OCI-M2 (cell line): Measurements from ENCODE around the gene AATK.
A peak's percentile ranks its signal among the peaks of the same experiment; 100 is the strongest.

Experiments
- DNase-seq: peaks from one replicate; lab custom pipeline; 2025; ENCODE audit not compliant: unreplicated experiment; lab: John Stamatoyannopoulos, UW

Gene AATK

DNA sequence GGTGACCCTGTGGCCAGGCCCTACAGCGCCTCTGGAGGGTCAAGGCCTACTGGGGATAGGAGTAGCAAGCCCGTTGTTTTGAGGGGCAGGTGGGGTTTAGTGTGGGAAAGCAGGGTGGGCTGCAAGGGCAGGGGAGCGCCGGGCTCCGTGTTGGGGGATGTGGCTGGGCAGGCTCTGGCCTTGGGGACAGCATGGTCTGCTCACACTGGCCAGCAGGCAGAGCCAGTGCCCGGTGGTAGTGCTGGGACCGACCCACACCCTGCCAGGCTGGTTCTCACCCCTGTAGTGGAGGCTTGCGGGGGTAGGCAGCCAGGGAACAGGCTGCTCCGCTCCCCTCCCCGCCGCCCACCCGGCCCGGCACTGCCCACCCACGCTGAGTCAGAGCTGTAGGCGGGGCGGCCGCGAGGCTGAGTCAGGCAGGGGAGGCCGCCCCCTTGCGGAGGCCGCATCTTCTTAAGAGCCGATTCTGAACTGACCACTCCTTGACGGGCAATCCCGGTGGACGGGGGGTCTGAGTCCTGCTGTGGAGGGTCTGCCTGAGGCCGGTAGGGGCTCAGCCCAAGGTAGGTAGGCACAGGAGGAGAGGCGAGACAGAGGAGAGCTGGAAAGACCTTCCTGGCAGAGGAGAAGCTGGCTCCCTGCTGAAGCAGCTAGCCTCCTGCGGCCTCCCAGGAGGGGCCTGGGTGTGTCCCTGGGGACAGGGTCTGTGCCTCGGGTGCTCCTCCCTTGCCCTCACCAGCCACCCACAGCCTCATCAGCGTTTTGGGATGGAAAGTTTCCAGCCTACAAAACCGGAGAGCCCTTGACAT is 68.7 kb downstream of the AATK start:
- DNase-seq: peak; percentile 8

DNA sequence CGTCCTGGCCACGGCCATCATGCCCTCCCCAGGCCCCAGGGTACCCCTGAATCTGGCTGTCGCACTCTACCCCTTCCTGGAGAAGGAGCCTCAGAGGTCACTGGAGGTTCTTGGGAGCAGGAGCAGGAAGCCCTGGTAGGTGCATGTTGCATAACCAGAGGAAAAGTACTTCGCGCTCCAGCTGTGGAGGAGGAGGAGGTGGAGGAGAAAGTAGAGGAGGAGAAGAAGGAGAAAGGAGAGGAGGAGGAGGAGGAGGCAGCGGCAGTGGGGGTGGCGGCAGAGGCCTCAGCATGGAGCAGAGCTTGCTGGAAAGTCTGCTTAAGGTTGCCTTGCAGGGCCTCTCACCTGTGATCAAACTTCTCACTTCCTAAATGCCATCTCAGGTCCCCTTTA is 69.3 kb downstream of the AATK start:
- no peak for DNase-seq

DNA sequence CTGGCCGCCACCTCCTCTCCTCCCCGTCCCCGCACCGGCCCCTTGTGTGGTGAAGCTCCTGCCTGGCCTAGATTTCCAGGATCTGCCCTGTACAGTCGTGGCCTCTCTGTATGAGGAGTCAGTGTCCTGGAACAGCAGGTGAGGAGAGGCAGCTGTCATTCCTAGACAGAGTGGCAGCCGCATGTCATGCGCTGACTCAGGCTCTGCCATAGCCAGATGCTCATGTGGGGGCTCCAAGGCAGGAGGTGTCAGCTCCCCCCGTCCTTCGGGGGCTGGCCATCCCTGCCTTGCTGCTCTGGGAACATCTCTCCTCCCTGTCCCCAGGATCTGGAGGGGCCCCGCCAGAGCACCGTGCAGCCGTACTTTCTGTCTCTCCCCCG is 70.6 kb downstream of the AATK start:
- DNase-seq: no peak

DNA sequence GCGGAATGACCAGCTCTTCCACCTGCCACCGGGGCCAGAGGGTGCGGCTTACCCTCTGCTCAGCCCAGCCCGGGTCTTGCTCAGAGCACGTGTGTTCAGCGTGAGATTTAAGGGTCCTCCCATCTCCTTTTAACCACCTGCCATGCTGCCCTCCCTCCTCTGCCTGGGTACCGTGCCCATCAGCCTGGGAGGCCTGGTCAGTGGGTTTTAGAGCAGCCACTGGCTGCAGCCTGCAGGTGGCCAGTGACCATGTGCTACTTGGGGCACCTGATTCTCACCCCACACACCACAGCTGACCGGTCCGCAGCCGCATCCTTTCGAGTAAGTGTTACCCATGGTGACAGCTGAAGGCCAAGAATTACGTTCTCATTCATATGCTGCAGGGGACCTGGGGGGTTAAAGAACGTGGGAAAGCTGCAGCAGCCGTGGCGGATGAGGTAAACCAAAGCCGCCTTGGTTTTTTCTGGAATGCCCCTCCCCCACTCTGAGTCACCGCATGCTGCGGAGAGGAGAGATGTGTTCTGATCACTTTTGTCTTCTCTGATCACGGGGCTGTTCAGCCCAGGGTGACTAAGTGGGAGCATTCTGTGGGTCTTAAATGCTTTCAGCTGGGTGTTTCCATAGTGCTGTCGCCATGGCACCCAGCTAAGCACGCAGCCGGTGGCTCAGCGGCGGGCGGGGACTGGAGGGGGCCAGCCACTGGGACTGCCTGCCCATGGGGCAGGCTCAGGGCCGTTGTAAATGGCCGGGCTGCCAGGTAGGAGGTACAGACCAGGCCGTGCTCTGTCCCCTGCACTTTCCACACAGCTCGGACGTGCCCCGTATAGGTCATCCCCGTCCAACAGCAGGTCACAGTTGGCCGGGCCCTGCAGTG is 71.3 kb downstream of the AATK start:
- no peak for DNase-seq

DNA sequence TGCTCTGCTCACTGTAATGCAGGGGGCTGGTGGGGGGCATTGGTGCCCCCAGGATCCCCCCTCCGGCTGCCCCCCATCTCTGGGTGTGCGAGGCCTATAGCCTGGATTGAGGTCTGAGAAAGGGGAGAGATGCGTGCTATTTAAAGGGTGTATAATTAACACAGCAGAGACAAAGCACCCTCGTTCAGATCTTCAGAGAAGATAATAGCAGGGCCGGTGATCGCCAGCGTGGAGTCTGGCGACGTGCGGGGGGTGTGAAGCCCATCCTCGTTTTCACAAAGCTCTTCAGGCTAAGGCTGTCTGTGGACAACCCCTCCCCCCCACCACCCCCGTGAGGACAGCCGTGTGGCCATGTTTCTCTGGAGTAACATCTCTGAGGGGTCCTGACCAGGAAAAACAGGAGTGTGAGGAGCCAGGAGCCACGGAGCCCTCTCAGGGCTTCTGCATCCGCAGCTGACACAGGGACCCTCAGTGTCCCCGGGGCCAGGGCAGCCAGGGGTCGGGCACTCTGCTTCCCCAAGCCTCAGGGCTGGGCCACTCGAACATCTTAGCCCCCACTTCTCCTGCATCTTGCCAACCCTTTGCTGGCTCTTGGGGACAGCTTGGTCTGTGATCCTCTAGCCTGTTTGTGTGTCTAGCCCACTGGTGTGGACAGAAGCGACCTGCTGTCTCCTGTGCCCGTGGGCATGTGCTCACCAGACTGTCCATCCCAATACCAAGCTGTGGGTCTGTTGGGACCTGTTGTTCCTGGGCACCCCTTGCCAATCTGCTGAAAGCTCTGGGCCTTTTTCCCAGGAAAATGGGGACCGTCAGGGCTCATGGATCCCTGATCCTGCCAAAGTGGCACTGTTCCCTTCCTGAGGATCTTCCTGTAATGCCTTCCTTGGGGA is 72.2 kb downstream of the AATK start:
- DNase-seq: no peak

DNA sequence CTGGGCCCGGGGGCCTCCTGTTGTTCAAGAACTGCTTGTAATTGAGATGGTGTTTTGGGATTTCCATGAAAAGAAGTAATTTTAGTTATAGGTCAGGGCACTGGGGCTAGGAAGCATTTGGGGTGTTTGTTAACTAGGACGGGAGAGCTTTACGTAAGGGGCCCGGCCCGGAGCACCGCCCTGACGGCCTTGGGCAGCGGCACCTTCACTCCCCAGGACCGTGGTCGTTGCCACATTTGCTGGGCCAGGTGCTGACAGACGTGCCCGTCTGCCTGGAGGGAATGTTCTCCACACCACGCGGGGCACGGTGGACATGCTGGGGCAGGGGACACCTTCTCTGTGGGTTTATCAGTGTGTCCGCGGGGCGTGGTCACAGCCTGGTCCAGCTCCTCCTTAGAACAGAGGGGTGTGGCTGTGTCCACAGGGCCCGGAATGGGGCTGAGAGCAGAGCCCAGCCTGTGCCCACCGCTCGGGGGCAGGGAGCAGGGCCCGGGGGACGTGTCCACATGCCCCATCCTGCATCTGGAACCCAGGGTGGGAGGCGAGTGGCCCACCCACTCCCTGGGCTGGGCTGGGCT is 73.4 kb downstream of the AATK start:
- DNase-seq: no peak

DNA sequence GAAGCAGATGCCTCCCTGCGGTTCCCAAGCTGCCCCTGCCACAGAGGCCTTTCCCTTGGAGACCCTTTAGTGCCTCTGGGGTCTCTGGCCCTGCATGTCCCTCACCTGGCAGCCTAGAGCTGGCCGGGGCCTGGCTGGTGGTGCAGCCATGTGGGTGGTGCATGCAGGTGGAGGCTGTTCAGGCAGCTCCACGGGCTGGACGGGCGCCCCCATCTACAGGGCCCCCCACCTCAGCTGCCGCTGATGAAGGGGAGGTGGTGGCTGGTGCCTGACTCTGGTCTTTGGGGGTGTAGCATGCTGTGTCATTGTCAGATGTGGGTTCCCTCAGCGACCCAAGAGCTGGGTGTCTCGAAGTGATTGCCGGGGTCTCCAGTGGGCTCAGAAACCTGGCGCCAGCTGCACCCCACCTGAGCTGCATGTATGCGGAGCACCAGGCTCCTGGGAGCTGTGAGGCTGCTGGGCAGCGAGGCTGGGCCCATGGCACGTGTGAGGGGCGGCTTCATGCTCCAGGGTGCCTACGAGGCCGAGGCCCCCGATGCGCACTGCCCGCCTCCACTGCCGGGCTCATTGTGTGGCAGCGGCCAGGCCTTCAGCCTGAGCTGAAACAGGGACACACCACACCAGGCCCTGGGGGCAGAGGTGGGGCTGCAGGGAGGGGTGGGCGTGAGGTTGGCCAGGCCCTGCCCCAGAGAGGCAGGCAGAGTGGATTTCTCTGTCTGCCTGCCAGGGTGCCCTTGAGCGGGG is 74.1 kb downstream of the AATK start:
- DNase-seq: no peak

DNA sequence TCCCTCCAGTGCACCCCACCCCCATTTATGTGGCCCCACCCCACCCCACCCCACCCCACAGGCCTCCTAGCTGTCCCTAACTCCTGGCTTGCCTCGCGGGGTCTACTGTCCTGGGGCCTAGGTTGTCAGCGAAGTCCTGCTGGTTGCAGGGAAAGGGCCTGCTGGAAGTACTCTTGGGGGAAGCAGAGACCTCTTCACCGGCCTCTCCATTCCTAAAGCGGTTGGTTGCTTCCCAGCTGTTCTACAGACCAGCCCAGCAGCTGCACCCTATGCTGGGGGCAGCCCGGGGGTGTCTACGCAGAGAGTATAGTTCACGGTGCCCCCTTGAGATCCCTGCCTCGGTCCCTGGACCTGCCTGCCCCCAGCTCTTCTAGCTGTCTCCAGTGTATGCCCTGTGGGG is 74.9 kb downstream of the AATK start:
- no peak for DNase-seq

DNA sequence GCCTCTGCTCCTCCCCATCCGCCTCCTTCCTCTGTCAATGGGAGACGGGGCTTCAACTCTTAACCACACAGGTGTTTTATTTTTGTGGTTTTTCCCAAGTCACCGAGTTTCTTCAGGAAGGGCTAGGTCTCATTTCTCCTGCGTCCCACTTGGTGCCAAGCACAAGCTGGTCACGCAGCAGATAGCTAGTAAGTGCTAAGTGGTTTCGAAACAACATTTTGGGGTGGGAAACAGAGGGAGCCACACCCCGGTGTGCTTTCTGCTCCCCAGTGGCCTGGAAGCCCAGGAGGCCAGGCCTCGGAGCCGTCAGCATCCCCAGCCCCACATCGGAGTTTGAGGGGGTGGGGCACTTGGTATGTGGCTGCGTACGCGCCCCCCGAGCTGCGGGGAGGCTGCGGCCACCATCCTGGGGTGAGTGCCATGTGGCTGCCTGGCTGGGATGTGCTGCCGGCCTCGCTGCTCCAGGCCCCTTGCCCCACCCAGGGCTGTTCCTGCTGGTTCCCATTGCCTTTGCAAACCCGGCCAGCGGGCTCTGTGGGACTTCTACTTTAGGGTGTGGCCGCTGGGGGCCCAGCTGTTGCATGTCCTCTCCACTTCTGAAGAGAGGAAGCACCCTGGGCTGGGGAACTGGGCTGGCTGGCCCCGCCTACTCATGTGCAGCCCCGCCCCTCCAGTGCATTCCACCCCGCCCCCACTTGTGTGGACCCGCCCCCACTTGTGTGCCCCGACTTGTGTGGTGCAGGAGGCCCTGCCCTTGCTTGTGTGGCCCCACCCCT is 75.5 kb downstream of the AATK start:
- DNase-seq: no peak

DNA sequence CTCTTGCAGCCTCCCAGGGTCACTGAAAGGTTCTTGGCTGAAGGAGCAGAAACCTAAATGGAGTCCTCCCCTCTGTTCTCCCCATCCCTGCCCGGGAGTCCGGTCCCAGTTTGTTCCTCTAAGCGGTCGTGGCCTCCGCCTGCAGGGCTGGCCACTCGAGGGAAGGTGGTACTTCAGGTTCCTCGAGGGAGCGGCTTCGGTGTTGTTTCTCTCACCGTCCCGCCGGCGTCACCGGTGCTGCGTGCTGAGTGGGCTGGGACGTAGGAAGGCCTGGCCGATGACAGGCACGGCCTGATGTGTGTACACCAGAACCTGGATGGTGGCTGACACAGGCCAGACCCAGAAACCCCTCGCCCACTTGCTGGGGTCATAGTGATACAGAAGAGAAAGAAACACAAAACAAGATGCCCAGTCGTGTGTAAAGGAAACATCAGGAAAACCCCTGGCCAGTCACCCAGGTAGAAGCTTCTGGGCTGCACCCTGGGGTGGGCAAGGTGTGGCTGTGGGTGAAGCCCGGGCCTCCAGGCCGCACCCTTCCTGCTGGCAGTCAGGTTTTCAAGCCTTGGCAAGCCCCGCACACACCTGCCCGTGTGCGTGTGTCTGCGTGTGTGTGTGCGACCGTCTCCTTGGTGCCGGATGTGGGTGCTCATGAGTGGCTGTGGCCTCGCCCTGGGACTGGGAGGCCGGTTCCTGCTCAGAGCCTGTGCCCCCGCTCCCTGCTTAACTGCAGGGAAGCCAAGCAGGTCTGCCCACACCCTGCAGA is 79.1 kb downstream of the AATK start:
- no peak for DNase-seq

DNA sequence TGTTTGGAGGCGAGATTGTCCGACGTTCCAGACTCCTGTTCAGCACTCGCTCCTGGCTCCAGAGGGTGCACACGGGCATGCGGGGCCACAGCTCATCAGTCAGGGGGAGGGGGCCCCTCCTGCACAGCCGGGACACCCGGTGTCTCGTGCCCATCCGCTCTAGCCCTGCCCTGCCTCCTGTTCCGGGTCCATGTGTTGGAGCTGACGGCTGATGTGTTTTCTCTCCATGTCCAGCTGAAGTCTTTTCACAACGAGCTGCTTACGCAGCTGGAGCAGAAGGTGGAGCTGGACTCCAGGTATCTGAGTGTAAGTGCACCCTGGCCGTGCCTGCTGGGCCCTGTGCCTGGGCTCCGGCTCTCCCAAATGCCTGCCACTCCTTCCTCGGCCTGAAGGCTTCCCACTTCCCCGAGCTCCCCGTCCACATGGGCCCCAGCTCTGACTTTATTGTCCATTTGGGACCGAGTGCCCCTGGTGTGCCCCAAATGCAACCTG is 80.6 kb downstream of the AATK start:
- DNase-seq: no peak

DNA sequence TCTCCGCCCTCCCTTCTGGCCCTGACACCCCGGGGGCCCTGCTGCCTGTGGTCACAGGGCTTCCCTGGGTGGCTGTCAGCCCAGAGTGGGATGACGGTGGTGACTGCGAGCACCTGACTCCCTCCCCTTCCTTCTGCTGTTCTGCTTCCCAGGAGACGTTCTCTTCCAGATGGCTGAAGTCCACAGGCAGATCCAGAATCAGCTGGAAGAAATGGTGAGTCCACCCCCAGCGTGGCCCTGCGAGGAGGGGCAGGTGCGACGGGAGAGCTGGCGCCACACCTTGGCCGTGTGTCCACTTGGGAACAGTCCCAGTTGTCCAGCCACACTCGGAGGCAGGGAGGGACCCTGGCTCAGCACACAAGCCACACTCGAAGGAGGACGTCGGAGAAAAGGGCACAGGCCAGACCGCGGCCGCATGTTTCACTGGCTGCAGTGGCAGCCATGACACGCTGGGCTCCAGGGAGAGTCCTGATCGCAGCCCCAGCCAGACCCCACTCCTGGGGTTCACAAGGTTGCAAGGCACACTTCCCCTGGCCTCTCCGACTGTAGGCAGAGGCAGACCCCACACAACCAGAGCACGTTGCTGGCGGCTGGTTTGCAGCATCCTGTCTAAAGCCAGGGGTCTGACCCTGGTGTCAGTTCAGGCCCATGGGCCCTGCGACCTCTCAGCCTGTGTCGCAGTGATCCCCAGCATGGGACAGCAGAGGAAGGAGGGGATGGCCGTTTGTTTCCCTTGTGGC is 81.2 kb downstream of the AATK start:
- no peak for DNase-seq

DNA sequence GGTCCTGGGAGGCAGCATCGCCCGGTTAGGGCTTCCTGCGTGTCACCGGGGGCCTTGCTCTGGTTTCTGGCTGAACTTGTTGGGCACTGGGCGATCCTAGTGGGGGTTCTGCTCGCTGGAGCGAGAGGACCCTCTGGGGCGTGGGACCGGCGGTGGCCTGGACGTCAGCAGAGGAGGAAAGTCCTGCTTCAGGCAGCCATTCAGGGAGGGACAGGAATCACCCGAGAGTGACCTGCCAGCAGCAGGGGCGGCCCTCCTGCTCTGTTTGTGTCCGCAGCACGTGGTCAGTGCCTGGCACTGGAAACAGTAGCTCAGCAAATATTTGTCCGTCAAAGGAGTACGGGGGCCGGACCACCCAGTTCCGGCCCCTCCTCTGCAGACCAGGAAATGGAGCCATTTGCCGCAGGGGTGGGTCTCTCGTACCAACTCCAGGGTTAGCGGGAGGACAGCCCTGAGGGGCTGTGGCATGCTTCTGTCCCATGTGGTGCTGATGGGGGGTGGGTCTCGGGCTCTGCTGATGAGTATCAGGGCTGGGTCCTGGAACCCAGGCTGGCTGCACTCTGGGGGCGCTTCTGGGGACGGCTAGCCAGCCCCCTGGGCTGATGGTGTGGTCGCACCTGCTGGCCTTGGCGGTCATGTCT is 82.8 kb downstream of the AATK start:
- no peak for DNase-seq

DNA sequence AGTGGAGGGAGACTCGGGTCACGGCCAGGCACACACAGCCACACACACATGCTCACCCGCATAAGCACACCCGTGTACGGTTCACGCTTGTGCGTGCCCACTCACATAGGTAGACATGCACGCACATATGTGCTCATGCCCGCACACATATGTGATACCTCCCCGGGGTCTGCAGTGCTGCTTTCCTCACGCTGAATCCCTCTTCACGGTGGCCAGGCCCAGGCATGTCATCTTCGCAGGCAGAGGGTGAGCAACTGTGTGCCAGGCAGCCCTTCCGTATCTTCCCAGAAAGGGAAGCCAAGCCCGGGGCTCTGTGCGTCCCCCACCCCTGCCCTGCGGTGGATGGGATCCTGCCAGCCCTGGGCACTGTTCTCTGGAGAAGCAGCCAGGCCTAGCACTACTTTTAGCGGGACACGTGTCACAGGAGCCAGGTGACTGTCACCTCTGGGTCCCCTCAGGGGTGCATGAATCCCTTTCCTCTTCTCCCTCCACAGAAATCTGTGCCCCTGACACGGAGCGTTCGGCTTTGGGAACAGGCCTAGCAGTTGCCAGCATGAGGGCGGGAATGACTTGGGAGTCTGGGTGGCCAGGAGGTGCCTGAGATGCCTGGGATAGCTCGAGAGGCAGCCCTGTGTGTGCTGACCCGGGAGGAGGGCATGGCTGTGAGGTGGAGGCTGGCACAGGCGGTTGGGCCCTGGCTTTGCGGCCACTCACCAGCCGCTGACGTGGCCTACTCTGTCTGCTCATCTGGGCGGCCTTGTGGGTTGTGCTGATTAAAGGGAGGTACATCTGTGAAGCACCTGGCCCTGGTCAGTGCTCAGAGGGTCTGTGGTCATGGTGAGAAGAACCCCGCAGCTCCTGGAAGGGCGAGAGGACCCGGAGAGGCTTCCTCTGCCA is 83.6 kb downstream of the AATK start:
- DNase-seq: no peak

DNA sequence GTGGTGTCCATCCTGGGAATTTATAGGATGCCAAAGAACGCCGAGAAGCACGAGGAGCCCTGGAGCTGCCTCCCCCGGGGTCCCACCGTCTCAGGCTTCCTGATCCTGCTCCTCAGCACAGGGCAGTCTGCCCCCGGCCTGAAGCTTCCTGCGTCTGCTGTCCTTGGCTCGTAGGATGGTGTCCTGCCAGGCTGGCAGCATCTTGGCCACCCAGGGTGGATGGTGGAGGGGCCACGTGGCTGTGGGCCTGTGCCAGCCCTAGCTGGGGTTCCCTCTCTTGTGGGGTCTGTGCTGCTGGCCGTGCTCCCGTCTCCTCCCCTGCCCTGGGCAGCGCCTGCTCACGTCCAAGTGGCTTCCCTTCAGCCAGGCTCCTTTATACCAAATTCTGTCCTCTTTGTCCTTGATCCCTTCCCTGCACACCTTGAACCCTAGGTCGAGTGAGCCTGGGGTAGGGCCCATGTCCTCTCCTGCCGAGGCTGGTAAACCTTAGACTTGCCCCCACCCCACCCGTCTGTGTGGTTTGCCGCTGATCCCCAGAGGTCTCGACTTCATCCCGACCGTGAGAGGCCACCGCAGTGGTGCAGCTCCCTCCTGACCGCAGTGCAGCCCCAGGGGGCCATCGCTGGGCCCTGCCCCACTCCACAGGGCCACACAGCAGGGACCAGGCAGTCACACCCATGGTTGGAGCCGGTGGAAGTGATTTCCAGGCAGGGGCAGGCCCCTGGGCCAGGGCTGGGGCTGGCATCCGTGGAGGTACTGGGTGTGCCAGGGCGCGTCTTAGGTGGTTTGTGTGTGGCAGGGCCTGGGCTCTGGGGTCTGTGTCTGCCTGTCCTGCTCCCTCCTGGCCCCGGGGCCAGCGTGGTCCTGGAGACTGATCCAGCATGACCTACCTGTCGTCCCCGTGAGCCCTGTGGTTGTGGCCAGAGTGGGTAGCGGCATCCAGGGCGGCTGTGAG is 84.5 kb downstream of the AATK start:
- DNase-seq: no peak
